Prostate gland (tissue), 2 donors: Measurements from ENCODE around the gene LACTBL1.

Source experiments
- CTCF ChIP-seq, 4 experiments: fragments of 200-600 bp in 2 of 4; fragments of 450-650 bp in 2 of 4; sonication (generic) in 2 of 4; IDR thresholded peaks; 1 replicate in 3 of 4; 2 replicates in 1 of 4; pipeline ENCODE4 v1.5.1; 2016 to 2019; ENCODE audit warnings: antibody characterized with exemption in 4 of 4, mild to moderate bottlenecking in 2 of 4, moderate library complexity in 2 of 4
- POLR2A ChIP-seq: fragments of 450-650 bp; IDR thresholded peaks from one replicate; pipeline ENCODE4 v1.6.1; 2016; ENCODE audit warnings: antibody characterized with exemption, mild to moderate bottlenecking
- POLR2AphosphoS5 ChIP-seq: sonication (generic); formaldehyde crosslinking; IDR thresholded peaks from one replicate; pipeline ENCODE4 v1.6.1; 2017; ENCODE audit warnings: antibody characterized with exemption

GRCh38 chr1:22983944-22984343 lies 11.3 kb upstream of the LACTBL1 start:
- no peak for TF ChIP-seq POLR2A
- no peak for TF ChIP-seq CTCF (IDR thresholded peaks at IDR 0.05)
- no peak for TF ChIP-seq POLR2AphosphoS5
